PC-3 (cell line): ENCODE measurements around the gene PIEZO2. TPM values are rescaled to one million over a fixed set of nuclear protein-coding genes. Genes with fewer than 3 reads are reported as not detected.

Experiments used
- ATAC-seq: fragments of 200-7000 bp; cut with Tn5 transposase; 2 replicates; pipeline ENCODE4 v1.9.1; 2020; ENCODE audit warnings: mild to moderate bottlenecking, moderate library complexity
- BruUV-seq: library from RNA; stranded (reverse); fragments of 400-500 nt; replicated peaks from 2 replicates; lab custom pipeline; 2021; lab: Mats Ljungman, UMichigan
- CTCF ChIA-PET: fragments of 300-600 bp; sonication (Branson Sonifier 250); formaldehyde crosslinking; loops from one replicate; lab custom pipeline; 2022; ENCODE audit warnings: antibody characterized with exemption; lab: Charles Lee
- POLR2A ChIA-PET: fragments of 300-600 bp; sonication (Branson Sonifier 250); formaldehyde crosslinking; loops from one replicate; lab custom pipeline; 2022; ENCODE audit warnings: antibody characterized with exemption; ENCODE audit not compliant: unreplicated experiment; lab: Charles Lee
- DNase-seq: peaks from one replicate; pipeline ENCODE4 v3.0.0-alpha.2; 2015
- H2AFZ ChIP-seq: fragments of 300-600 bp; sonication (generic); 2 replicates; pipeline ENCODE4 v1.6.0; 2016; ENCODE audit warnings: antibody characterized with exemption, low read length
- H3F3A ChIP-seq: fragments of 300-600 bp; sonication (generic); one replicate; pipeline ENCODE4 v1.6.0; 2017; ENCODE audit warnings: antibody characterized with exemption, low read length, control low read depth, mild to moderate bottlenecking; ENCODE audit not compliant: unreplicated experiment
- H3K27ac ChIP-seq: fragments of 300-600 bp; sonication (generic); 2 replicates; pipeline ENCODE4 v1.5.1; 2016; ENCODE audit warnings: mild to moderate bottlenecking, low read length
- H3K27me3 ChIP-seq: fragments of 300-600 bp; sonication (generic); 2 replicates; pipeline ENCODE4 v1.6.1; 2016; ENCODE audit warnings: low read length, mixed read lengths
- H3K36me3 ChIP-seq: fragments of 300-600 bp; sonication (generic); 2 replicates; pipeline ENCODE4 v1.6.1; 2016; ENCODE audit warnings: low read depth, mixed run types, low read length, mixed read lengths
- H3K4me1 ChIP-seq: fragments of 300-600 bp; sonication (generic); 2 replicates; pipeline ENCODE4 v1.5.1; 2016; ENCODE audit warnings: low read length; ENCODE audit not compliant: insufficient read depth
- H3K4me2 ChIP-seq: fragments of 300-600 bp; sonication (generic); 2 replicates; pipeline ENCODE4 v1.6.0; 2016; ENCODE audit warnings: low read length
- H3K4me3 ChIP-seq: fragments of 300-600 bp; sonication (generic); 2 replicates; pipeline ENCODE4 v1.5.1; 2016; ENCODE audit warnings: mild to moderate bottlenecking, low read length, mixed read lengths
- H3K79me2 ChIP-seq: fragments of 300-600 bp; sonication (generic); 2 replicates; pipeline ENCODE4 v1.6.1; 2017; ENCODE audit warnings: low read length, mixed read lengths
- H3K9ac ChIP-seq: fragments of 300-600 bp; sonication (generic); 2 replicates; pipeline ENCODE4 v1.6.0; 2016; ENCODE audit warnings: mild to moderate bottlenecking, low read length
- H3K9me2 ChIP-seq: fragments of 300-600 bp; sonication (generic); replicated peaks from 2 replicates; pipeline ENCODE4 v1.6.1; 2016; ENCODE audit warnings: mixed run types, low read length, mixed read lengths
- H3K9me3 ChIP-seq: fragments of 300-600 bp; sonication (generic); 2 replicates; pipeline ENCODE4 v1.6.1; 2016; ENCODE audit warnings: low read length, mixed read lengths
- H4K20me1 ChIP-seq: fragments of 300-600 bp; sonication (generic); 2 replicates; pipeline ENCODE4 v1.6.1; 2016; ENCODE audit warnings: low read length, mixed read lengths
- EZH2 ChIP-seq: fragments of 300-600 bp; sonication (generic); IDR thresholded peaks from one replicate; pipeline ENCODE4 v1.6.1; 2017; ENCODE audit warnings: antibody characterized with exemption, mild to moderate bottlenecking, low read length; ENCODE audit not compliant: unreplicated experiment
- EZH2phosphoT487 ChIP-seq: fragments of 300-600 bp; sonication (generic); IDR thresholded peaks from 2 replicates; pipeline ENCODE4 v1.6.1; 2018; ENCODE audit warnings: mild to moderate bottlenecking, antibody characterized with exemption, low read length, borderline replicate concordance
- intact Hi-C: fragments of 100-400 bp; cut with micrococcal nuclease; formaldehyde crosslinking; loops from 2 replicates; pipeline ENCODE4 v1.9.0; 2023
- total RNA-seq: library from RNA; depleted of rRNA; stranded (reverse); fragments of >200 nt; gene quantifications from 2 replicates; pipeline ENCODE4 v1.2.3, GENCODE V29; 2014
- TF ChIP-seq, protein P1 (sequence below): fragments of 300-600 bp; sonication (generic); conservative IDR thresholded peaks from 2 replicates; pipeline ENCODE4 v1.5.1; 2017; ENCODE audit warnings: antibody characterized with exemption, low read depth, mild to moderate bottlenecking, low read length

The PIEZO2 gene
- total RNA-seq, 1 experiment from 2014 or later, result not detected

DNA sequence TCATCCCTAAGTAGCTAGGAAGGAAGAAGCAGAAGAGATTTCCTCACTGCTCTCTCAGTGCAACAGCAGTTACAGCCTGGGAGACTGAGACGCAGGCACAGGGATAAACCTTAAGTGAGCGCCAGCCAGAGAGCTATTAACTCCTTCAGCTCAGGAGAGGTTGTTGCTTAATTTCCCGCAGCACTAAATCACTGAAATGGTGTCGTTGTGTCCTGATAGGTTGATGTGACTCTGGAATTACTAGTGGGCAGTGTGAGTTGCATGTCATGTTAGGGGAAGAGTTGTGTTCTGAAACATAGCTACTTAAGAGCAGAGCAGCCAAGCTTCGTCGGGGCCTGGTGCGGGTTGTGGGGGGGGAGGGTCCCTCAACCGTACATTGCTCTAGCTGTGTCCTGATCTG, 397.7 kb downstream of the PIEZO2 start:
- H3K36me3 ChIP-seq, result no peaks in the 10 kb centered on the region
- no peak overlapping the region for H3K4me2 ChIP-seq
- H3K4me1 ChIP-seq, result peaks cover 37% of the 10 kb centered on the region
- H3K79me2 ChIP-seq, result no peaks in the 10 kb centered on the region
- ChIA-PET POLR2A (no interaction called here), CTCF (interaction anchor here (0.6 kb wide), 1 partner anchor 35 kb away, joined by 10 read pairs; no protein-coding TSS in a partner anchor)
- BruUV-seq, result no TSS peak
- H3K9ac ChIP-seq, result peak overlapping the region; percentile 42; the same call in 1 of the 2 replicates
- DNase-seq (no peak), ATAC-seq (no peak)
- 0 out of 2 replicates have a peak overlapping the region, but pooled peaks have one; percentile 82 for H3K27ac ChIP-seq
- H3K9me2 ChIP-seq, result no peaks in the 10 kb centered on the region
- peaks cover 25% of the 10 kb centered on the region for H3K27me3 ChIP-seq
- no peaks in the 10 kb centered on the region for H3F3A ChIP-seq
- no peaks in the 10 kb centered on the region for H4K20me1 ChIP-seq
- H3K9me3 ChIP-seq, result no peaks in the 10 kb centered on the region
- H2AFZ ChIP-seq, result no peak overlapping the region
- H3K4me3 ChIP-seq, result no peak overlapping the region
- intact Hi-C loops, result loop anchor here (10.0 kb wide), 1 partner anchor 157 kb away; no protein-coding TSS in a partner anchor
- TF ChIP-seq EZH2 (no peak), EZH2phosphoT487 (no peak)
- TF ChIP-seq, protein P1, sequence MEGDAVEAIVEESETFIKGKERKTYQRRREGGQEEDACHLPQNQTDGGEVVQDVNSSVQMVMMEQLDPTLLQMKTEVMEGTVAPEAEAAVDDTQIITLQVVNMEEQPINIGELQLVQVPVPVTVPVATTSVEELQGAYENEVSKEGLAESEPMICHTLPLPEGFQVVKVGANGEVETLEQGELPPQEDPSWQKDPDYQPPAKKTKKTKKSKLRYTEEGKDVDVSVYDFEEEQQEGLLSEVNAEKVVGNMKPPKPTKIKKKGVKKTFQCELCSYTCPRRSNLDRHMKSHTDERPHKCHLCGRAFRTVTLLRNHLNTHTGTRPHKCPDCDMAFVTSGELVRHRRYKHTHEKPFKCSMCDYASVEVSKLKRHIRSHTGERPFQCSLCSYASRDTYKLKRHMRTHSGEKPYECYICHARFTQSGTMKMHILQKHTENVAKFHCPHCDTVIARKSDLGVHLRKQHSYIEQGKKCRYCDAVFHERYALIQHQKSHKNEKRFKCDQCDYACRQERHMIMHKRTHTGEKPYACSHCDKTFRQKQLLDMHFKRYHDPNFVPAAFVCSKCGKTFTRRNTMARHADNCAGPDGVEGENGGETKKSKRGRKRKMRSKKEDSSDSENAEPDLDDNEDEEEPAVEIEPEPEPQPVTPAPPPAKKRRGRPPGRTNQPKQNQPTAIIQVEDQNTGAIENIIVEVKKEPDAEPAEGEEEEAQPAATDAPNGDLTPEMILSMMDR, result no peak

DNA sequence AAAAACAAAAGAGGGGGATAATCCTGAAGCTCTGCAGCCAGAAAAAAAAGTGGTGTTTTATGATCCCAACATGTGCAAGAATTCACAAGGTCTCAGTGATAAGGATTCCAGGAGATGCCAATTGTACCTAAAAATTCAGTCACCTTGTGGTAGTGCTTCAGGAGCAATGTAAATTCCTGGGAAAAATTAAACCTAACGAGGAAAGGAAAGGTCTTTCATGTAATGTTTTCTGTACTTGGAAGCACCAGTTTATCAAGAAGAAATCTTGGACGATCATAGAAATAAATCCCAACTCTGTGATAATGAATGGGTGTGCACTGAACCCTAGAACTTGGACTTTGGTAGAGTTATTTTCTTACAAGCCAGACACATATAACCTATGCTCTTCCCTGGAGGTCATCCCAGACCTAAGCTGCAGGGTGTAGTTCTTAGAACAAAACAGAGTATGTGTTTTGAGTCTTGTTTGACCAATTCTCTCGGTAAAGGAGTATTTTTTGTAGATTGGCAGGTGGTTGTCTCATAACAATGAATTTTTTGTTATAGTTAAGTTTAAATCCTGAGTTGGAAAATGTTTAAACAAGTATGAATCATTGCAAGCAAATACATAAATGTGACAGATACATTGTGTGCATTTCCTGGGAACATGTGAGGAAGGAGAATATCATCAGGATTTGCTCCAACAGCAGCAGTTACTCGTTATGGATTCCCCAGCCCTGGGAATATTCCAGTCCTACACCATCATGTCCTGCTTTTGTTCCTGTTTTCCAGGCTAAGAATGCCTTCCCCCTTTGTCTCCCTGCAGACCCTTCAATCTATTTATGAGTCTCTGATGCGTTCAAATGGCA, 399.0 kb downstream of the PIEZO2 start:
- H3K27me3 ChIP-seq, result peaks cover 22% of the 10 kb centered on the region
- H3K4me3 ChIP-seq, result no peak overlapping the region
- no peaks in the 10 kb centered on the region for H3K9me2 ChIP-seq
- ATAC-seq (peak; percentile 83), DNase-seq (peak; percentile 78)
- no peaks in the 10 kb centered on the region for H3F3A ChIP-seq
- intact Hi-C loops, result loop anchor here (10.0 kb wide), 1 partner anchor 156 kb away; no protein-coding TSS in a partner anchor
- H3K79me2 ChIP-seq, result no peaks in the 10 kb centered on the region
- no peaks in the 10 kb centered on the region for H3K9me3 ChIP-seq
- BruUV-seq, result no TSS peak
- CTCF ChIA-PET, result interaction anchor here (0.7 kb wide), 1 partner anchor 44 kb away, joined by 3 read pairs; no protein-coding TSS in a partner anchor
- POLR2A ChIA-PET, result no interaction called here
- peak overlapping the region; percentile 41 for H3K4me2 ChIP-seq
- H3K36me3 ChIP-seq, result no peaks in the 10 kb centered on the region
- no peak overlapping the region for H2AFZ ChIP-seq
- peak overlapping the region; percentile 82 for H3K27ac ChIP-seq
- peak overlapping the region; percentile 42 for H3K9ac ChIP-seq
- no peak for TF ChIP-seq EZH2
- no peak for TF ChIP-seq EZH2phosphoT487
- TF ChIP-seq, protein P1, result no peak
- no peaks in the 10 kb centered on the region for H4K20me1 ChIP-seq
- H3K4me1 ChIP-seq, result peaks cover 37% of the 10 kb centered on the region
